ENCODE data around the gene FNDC3A. TPM values are rescaled to one million over a fixed set of nuclear protein-coding genes. Genes with fewer than 3 reads are reported as not detected.

FNDC3A gene, protein sequence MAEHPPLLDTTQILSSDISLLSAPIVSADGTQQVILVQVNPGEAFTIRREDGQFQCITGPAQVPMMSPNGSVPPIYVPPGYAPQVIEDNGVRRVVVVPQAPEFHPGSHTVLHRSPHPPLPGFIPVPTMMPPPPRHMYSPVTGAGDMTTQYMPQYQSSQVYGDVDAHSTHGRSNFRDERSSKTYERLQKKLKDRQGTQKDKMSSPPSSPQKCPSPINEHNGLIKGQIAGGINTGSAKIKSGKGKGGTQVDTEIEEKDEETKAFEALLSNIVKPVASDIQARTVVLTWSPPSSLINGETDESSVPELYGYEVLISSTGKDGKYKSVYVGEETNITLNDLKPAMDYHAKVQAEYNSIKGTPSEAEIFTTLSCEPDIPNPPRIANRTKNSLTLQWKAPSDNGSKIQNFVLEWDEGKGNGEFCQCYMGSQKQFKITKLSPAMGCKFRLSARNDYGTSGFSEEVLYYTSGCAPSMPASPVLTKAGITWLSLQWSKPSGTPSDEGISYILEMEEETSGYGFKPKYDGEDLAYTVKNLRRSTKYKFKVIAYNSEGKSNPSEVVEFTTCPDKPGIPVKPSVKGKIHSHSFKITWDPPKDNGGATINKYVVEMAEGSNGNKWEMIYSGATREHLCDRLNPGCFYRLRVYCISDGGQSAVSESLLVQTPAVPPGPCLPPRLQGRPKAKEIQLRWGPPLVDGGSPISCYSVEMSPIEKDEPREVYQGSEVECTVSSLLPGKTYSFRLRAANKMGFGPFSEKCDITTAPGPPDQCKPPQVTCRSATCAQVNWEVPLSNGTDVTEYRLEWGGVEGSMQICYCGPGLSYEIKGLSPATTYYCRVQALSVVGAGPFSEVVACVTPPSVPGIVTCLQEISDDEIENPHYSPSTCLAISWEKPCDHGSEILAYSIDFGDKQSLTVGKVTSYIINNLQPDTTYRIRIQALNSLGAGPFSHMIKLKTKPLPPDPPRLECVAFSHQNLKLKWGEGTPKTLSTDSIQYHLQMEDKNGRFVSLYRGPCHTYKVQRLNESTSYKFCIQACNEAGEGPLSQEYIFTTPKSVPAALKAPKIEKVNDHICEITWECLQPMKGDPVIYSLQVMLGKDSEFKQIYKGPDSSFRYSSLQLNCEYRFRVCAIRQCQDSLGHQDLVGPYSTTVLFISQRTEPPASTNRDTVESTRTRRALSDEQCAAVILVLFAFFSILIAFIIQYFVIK
- 47.1 TPM for total RNA-seq

- ATAC-seq = peak; percentile 88
- DNase-seq (ENCODE audit: low spot score) = peak; percentile 89
Observed at GRCh38 chr13:48975856-48976575, at the start of gene FNDC3A. TSS of gene FNDC3A (plus strand) at chr13:48975912. CDS start at chr13:49006191, 30,279 bp downstream.

DNA sequence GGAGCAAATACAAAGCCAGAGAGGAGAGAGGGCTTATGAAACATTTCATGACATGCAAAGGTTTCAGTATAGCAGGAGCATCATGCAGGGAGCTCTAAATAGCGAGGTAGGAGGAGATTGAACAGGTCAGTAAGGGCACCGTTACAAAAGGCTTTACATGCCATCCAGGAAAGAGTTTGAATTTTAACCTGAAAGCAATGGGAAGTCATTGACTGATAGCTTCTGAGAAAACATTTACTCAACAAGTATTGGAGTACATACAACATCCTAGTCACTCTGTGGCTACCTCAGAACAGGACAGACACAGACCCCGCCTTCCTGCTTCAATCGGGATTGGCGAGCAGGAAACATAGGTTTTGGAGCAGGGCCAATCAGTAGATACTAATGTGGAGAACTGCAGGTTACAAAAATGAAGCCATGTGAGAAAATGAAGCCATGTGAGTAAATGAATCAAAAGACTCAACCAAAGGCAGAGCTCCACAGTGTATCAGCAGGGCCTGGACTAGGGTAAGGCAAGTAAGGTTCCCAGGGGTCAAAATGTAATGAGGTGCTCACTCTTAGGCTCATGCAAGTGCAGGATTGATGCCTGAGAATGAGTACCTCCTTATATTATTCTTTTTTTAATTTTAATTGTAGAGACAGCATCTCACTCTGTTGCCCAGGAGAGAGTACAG, 46.8 kb upstream of the FNDC3A start:
- peak; percentile 97 for ATAC-seq
- DNase-seq (ENCODE audit: low spot score) = peak; percentile 49

DNA sequence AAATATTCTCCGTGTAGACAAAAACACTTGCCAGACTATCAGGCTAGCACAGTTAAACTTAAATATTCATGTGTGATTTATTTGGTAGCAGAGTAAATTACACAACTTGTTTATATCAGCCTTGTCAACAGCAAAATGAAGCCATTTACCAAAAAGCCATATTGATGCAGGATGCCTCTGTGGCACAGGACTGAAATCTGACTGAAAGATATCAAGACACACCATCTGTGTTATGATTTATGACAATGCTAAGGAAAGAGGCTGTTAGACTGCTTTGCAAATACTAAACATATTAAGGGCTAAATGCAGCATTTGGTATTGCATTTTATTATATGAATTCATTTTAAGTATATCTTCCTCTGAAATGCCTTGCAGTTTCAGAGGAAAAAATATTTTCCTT, 44.8 kb upstream of the FNDC3A start:
- ATAC-seq (no peak), DNase-seq (ENCODE audit: low spot score) (no peak)

DNA sequence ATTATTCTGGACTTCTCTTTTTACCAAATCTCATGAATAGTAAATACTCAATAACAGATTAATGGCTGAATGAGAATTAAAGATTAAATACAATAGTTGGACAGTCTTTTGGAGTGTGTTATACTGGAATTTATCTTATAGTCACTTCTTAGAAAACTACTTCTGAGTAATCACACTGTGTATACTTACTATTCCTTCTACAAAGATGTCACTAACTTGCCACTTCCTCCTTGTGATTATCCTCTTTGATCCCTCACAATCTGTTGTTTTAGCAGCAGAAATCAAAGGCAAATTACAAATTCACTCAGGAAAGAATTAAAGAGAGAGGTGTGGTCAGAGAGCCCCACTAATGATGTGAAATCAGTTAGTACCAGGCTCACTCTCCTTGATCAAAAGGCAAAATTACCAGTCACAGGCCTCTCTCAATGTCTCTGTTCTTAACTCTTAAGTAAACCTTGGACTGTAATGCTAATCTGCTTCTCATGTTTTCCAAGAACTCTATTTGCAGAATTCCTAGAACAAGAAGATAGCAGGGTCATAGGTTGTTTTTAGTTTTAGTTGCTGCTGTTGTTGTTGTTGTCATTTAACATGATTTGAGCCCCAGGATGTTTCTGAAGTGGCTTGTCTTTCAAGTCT, 37.3 kb upstream of the FNDC3A start:
- no peak for DNase-seq (ENCODE audit: low spot score)
- no peak for ATAC-seq

DNA sequence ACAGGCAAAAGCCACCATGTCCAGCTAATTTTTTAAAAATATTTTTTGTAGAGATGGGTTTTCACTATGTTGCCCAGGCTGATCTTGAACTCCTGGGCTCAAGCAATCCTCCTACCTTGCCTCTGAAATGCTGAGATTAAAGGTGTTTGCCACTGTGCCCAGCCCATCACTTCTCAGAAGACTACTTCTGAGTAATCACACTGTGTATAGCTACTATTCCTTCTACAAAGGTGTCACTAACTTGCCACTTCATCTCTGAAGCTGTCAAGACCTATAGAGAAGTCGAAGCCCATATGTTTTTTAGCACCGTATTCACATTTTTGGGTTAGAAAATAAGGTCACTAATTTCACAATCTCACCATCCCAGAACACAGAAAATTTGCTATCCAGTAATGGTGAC, 36.0 kb upstream of the FNDC3A start:
- no peak for DNase-seq (ENCODE audit: low spot score)
- ATAC-seq = no peak

DNA sequence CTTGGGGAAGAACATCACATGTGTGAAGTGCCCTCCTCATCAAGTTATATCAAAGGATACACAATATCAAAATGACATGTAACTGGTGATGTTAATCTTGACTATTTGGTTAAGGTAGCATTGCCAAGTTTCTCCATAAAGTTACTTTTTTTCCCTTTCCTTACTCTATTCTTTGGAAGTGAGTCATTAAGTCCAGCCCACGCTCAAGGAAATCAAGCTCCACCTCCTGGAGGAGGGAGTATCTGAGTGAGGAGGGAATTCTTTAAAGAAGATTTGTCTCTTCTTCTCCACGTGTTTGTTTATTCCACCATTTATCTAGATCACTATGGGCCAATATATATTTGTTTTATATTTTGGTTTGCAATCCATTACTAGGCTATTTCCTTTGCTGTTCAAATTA, 33.6 kb upstream of the FNDC3A start:
- DNase-seq (ENCODE audit: low spot score) (no peak), ATAC-seq (no peak)

- DNase-seq (ENCODE audit: low spot score) = no peak
Observed at GRCh38 chr13:48944221-48944620, 31.5 kb upstream of the FNDC3A start.

GRCh38 chr13:48945626-48946025, 30.1 kb upstream of the FNDC3A start:
- DNase-seq (ENCODE audit: low spot score) (no peak), ATAC-seq (no peak)

More at GRCh38 chr13:48944221-48944620, 31.5 kb upstream of the FNDC3A start:
- no peak for ATAC-seq

DNA sequence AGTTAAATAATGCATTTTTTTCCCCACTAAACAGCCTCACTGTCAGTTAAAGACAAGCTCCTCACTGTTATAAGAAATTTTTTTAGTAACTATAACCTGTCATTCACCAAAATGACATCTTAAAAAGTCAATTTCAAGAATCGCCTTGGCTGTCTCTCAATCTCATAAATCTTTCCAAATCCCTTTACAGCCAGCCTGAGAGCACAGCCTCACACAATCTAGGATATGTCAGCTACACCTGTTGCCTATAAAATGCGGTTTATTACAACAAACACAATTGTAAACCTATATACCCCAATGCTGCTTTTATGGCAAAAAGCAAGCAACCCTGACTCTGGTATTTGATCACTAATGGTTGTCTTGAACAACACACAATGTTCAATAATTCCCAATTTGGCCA, 29.5 kb upstream of the FNDC3A start:
- ATAC-seq (no peak), DNase-seq (ENCODE audit: low spot score) (no peak)

- ATAC-seq (no peak), DNase-seq (ENCODE audit: low spot score) (no peak)
Observed at GRCh38 chr13:48949566-48950500, 25.9 kb upstream of the FNDC3A start.

DNA sequence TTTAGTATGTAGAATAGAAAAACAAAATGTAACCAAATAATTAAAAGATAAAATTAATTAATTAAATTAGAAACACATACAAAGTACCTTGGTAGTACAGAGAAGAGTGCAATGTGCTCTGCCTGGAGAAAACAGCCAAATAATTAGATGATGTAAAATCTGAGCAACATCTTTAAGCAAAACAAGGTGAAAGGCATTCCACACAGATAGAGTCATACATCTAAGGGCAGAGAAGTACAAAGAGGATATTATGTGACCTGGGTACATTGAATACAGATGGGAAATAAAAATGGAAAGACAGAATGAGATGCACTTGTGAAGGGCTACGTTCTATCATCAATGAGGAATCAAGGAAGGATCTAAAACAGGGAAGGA, 25.2 kb upstream of the FNDC3A start:
- DNase-seq (ENCODE audit: low spot score) = no peak
- ATAC-seq = no peak

- ATAC-seq (no peak), DNase-seq (ENCODE audit: low spot score) (no peak)
Observed at GRCh38 chr13:48954081-48954480, 21.6 kb upstream of the FNDC3A start.

DNA sequence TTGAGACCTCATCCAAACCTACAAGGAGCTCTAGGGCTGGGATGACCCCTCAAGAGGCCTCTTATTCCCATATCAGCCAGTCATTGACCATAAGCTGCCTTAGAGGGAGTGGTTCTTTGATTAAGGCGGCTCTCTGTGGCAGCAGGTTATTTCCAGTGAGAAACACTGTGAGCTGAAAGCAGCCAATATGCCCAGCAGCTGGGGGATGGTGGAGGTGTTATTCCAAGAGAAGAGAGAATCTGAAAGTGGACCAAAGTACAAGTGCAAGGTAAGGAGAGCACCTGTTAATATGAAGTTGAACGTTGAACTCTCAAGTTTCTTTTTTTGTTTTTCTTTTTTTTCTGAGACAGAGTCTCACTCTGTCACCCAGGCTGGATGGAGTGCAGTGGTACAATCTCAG, 20.2 kb upstream of the FNDC3A start:
- no peak for ATAC-seq
- DNase-seq (ENCODE audit: low spot score) = no peak

GRCh38 chr13:48961379-48961778, 14.3 kb upstream of the FNDC3A start:
- DNase-seq (ENCODE audit: low spot score) (no peak), ATAC-seq (no peak)

- DNase-seq (ENCODE audit: low spot score) = no peak
- no peak for ATAC-seq
Observed at GRCh38 chr13:48962281-48962680, 13.4 kb upstream of the FNDC3A start.

DNA sequence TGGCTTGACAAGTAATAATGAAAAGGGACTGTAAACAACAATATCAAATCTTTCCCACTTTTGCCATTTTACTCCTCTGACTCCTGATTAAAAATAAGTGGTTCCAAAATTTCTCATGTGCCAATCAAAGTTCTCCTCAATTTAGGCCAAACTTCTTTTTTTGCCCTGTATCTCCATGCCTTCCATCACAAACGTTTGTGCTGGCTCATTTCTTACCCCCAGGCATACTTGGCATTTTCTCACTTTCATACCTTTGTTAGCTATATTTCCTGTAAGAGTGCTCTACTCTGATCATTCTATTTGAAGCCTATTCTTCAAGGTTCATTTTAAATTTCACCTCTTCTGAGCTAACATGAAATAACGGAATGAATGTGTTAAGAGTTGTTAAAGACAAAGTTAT, 10.0 kb upstream of the FNDC3A start:
- no peak for ATAC-seq
- no peak for DNase-seq (ENCODE audit: low spot score)

DNA sequence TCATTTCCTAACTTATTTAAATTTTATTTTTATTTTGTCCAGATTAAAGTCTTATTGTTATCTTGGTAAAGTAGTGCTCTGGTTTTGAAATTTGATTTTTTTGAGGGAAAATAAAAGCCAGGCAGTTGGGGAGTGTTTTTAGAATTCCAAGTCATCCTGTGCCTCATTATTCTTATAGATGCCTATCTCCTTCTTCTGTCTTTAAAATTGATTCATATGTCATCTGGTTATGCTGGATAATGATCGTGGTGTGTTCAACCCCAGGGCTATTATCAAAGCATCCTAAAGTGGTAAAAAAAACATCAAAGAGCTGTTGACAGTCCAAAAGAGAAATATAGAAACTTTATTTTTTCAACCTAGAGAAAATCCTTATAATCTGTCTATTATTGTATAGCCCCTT, 6.0 kb upstream of the FNDC3A start:
- DNase-seq (ENCODE audit: low spot score) (no peak), ATAC-seq (no peak)

DNA sequence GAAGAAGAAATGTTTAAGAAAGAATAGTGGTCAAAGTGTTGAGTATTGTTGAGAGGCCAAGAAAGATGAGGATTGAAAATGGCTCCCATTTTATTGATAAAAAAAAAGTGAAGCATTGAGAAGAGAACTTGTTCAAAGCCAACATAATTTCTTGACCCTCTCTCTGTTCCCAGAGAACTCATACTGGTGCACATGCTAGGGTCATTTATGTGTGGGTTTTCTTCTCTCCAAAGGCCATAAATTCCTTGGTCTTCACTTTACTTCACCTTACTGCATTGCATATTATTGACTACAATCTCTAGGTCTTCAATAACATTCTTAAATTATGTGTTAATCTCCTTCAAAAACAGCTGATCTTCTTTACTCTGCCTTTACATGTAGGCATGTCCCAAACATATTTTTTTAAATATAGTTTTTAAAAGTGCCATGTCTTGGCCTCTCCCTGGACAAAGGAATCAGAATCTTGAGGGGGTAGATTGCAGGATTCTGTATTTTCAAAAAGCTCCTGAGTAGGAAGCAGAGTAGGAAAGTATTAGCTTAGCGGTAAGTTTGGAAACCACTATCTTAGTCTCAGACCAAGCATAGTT, 1.8 kb upstream of the FNDC3A start:
- DNase-seq (ENCODE audit: low spot score) (no peak), ATAC-seq (no peak)
